Osteocyte (in vitro differentiated cells): Measurements from ENCODE around the gene ZDHHC24. TPM values are rescaled to one million over a fixed set of nuclear protein-coding genes. Genes with fewer than 3 reads are reported as not detected.

ENCODE experiments used
- DNase-seq: peaks from one replicate; pipeline ENCODE4 v3.0.0; 2021; ENCODE audit warnings: mixed read lengths; ENCODE audit not compliant: unreplicated experiment; ENCODE audit errors: extremely low spot score
- H3K27ac Mint-ChIP-seq: one replicate; pipeline ENCODE4 v1.8.0; 2021; ENCODE audit warnings: mild to moderate bottlenecking, mixed read lengths; ENCODE audit not compliant: unreplicated experiment
- H3K27me3 Mint-ChIP-seq: one replicate; pipeline ENCODE4 v1.8.0; 2021; ENCODE audit warnings: mixed read lengths; ENCODE audit not compliant: unreplicated experiment
- H3K36me3 Mint-ChIP-seq: one replicate; pipeline ENCODE4 v1.8.0; 2021; ENCODE audit warnings: mixed read lengths; ENCODE audit not compliant: unreplicated experiment
- H3K4me1 Mint-ChIP-seq: one replicate; pipeline ENCODE4 v1.8.0; 2021; ENCODE audit warnings: mixed read lengths; ENCODE audit not compliant: unreplicated experiment
- H3K4me3 Mint-ChIP-seq: one replicate; pipeline ENCODE4 v1.8.0; 2021; ENCODE audit warnings: mild to moderate bottlenecking, moderate library complexity, mixed read lengths; ENCODE audit not compliant: unreplicated experiment
- H3K9me3 Mint-ChIP-seq: one replicate; pipeline ENCODE4 v1.8.0; 2021; ENCODE audit warnings: mixed read lengths; ENCODE audit not compliant: unreplicated experiment
- CTCF ChIP-seq: fragments of 200-600 bp; sonication (generic); IDR thresholded peaks from 2 replicates; pipeline ENCODE4 v1.5.0; 2021; ENCODE audit warnings: antibody characterized with exemption, mild to moderate bottlenecking, moderate library complexity
- total RNA-seq: library from RNA; stranded (reverse); gene quantifications from 2 replicates; pipeline ENCODE4 v1.2.1, GENCODE V29; 2021

The ZDHHC24 gene
- total RNA-seq, 1 donor from 2014 or later: 16.6 TPM

DNA sequence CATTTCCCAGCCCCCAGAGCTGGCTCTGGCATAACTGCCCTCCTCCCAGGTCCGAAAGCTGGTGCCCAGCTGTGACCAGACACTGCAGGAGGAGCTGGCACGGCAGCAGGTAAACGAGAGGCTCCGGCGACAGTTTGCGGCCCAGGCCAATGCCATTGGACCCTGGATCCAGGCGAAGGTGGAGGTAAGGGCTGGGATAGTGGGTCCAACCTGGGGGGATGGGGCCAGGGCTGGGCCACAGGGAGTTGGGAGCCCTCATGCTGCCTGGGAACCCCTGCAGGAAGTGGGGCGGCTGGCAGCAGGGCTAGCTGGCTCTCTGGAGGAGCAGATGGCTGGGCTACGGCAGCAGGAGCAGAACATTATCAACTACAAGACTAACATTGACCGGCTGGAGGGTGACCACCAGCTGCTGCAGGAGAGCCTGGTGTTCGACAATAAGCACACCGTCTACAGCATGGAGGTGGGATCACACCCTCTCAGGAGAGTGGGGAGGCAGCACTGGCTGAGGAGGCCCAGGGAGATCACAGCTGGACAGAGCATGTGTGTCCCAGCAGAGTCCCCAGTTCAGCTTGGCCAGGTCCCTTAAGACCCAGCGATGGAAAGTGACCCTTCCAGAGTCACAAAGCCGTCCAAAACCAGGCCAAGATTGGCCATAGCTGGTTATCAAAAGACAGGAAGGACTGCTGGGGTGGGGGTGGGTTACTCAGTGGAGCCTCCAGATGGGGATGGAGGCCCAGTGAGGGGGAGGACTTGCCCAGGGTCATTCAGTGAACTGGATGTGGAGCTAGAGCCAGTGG lies 15.5 kb upstream of the ZDHHC24 start:
- peaks cover 3% of the 10 kb centered on the region for H3K27me3 Mint-ChIP-seq
- H3K4me3 Mint-ChIP-seq: no peak overlapping the region
- no peaks in the 10 kb centered on the region for H3K9me3 Mint-ChIP-seq
- no peaks in the 10 kb centered on the region for H3K36me3 Mint-ChIP-seq
- no peak overlapping the region for H3K27ac Mint-ChIP-seq
- no peaks in the 10 kb centered on the region for H3K4me1 Mint-ChIP-seq
- TF ChIP-seq CTCF: no peak
- DNase-seq: no peak

GRCh38 chr11:66559866-66560676 lies 14.2 kb upstream of the ZDHHC24 start:
- no peak for TF ChIP-seq CTCF
- DNase-seq: no peak
- H3K36me3 Mint-ChIP-seq: no peaks in the 10 kb centered on the region

GRCh38 chr11:66559142-66559865 lies 13.5 kb upstream of the ZDHHC24 start:
- Mint-ChIP-seq H3K4me1 (no peaks in the 10 kb centered on the region), H3K27me3 (no peaks in the 10 kb centered on the region), H3K9me3 (no peaks in the 10 kb centered on the region), H3K27ac (no peak overlapping the region), H3K36me3 (no peaks in the 10 kb centered on the region), H3K4me3 (no peak overlapping the region)
- TF ChIP-seq CTCF: no peak
- no peak for DNase-seq

More at GRCh38 chr11:66559866-66560676, 14.2 kb upstream of the ZDHHC24 start:
- Mint-ChIP-seq H3K4me3 (no peak overlapping the region), H3K4me1 (no peaks in the 10 kb centered on the region), H3K27me3 (no peaks in the 10 kb centered on the region), H3K27ac (no peak overlapping the region), H3K9me3 (no peaks in the 10 kb centered on the region)

DNA sequence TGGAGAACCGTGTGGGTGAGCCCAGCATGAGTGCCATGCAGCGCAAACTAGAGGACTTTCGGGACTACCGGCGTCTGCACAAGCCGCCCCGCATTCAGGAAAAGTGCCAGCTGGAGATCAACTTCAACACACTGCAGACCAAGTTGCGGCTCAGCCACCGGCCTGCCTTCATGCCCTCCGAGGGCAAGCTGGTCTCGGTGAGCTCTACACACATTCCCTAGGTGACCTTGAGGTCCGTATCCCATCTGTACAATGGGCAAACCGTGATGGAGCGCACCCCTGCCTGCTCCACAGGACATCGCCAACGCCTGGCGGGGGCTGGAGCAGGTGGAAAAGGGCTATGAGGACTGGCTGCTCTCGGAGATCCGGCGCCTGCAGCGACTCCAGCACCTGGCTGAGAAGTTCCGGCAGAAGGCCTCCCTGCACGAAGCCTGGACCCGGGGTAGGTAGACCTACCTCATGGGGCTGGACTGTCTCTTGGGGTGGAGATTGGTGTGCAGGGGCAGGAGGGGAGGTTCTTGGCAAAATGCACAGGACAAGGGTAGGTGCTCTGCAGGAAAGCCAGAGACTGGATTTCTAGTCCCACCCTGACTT lies 12.0 kb upstream of the ZDHHC24 start:
- no peak overlapping the region for H3K27ac Mint-ChIP-seq
- no peaks in the 10 kb centered on the region for H3K36me3 Mint-ChIP-seq
- DNase-seq: no peak
- no peaks in the 10 kb centered on the region for H3K4me1 Mint-ChIP-seq
- no peak overlapping the region for H3K4me3 Mint-ChIP-seq
- no peaks in the 10 kb centered on the region for H3K9me3 Mint-ChIP-seq
- no peak for TF ChIP-seq CTCF
- no peaks in the 10 kb centered on the region for H3K27me3 Mint-ChIP-seq
